ENCODE measurements around the gene NUAK1. TPM values are rescaled to one million over a fixed set of nuclear protein-coding genes. Genes with fewer than 3 reads are reported as not detected.

The NUAK1 gene
- total RNA-seq, 1 experiment from 2014 or later, result 50.3 TPM

DNA sequence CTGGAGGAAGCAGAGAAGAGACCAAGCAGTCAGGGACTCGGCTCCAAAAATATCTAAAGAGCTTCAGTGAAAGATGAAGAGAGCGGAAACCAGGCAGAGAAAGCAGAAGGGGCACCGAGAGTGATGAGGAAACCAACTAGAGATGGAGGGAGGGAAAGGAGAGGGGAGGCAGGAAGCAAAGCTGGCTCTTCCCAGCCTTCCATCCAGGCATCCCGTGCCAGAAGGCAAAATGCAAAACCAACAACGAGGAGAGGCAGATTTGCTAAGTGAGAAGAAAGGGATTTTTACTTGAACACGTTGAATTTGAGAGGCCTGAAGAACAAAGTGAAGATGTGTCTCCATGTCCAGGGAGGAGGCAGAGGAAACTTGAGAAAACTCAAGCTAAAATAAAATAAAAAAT is 90.1 kb downstream of the NUAK1 start:
- no peaks in the 10 kb centered on the region for H3K27me3 ChIP-seq (ENCODE audit: control insufficient read depth, insufficient read depth, low read length)
- no peak for ATAC-seq
- DNase-seq (ENCODE audit: low read depth, low spot score), result no peak
- in situ Hi-C loops (cut with HindIII; ENCODE audit: low pct_unique_long_range_greater_than_20kb, low sequenced_read_pairs), result no loop called here
- TF ChIP-seq TCF7L2 (IDR thresholded peaks at IDR 0.05; ENCODE audit: low read depth, low read length) (no peak), SIN3A (IDR thresholded peaks at IDR 0.05; ENCODE audit: borderline replicate concordance, insufficient read depth, low read depth, low read length) (no peak), POLR2AphosphoS5 (IDR thresholded peaks at IDR 0.05; ENCODE audit: low read depth, low read length) (no peak)
- TF ChIP-seq, protein P1, sequence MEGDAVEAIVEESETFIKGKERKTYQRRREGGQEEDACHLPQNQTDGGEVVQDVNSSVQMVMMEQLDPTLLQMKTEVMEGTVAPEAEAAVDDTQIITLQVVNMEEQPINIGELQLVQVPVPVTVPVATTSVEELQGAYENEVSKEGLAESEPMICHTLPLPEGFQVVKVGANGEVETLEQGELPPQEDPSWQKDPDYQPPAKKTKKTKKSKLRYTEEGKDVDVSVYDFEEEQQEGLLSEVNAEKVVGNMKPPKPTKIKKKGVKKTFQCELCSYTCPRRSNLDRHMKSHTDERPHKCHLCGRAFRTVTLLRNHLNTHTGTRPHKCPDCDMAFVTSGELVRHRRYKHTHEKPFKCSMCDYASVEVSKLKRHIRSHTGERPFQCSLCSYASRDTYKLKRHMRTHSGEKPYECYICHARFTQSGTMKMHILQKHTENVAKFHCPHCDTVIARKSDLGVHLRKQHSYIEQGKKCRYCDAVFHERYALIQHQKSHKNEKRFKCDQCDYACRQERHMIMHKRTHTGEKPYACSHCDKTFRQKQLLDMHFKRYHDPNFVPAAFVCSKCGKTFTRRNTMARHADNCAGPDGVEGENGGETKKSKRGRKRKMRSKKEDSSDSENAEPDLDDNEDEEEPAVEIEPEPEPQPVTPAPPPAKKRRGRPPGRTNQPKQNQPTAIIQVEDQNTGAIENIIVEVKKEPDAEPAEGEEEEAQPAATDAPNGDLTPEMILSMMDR (IDR thresholded peaks at IDR 0.05), result no peak
- TF ChIP-seq, protein P2, sequence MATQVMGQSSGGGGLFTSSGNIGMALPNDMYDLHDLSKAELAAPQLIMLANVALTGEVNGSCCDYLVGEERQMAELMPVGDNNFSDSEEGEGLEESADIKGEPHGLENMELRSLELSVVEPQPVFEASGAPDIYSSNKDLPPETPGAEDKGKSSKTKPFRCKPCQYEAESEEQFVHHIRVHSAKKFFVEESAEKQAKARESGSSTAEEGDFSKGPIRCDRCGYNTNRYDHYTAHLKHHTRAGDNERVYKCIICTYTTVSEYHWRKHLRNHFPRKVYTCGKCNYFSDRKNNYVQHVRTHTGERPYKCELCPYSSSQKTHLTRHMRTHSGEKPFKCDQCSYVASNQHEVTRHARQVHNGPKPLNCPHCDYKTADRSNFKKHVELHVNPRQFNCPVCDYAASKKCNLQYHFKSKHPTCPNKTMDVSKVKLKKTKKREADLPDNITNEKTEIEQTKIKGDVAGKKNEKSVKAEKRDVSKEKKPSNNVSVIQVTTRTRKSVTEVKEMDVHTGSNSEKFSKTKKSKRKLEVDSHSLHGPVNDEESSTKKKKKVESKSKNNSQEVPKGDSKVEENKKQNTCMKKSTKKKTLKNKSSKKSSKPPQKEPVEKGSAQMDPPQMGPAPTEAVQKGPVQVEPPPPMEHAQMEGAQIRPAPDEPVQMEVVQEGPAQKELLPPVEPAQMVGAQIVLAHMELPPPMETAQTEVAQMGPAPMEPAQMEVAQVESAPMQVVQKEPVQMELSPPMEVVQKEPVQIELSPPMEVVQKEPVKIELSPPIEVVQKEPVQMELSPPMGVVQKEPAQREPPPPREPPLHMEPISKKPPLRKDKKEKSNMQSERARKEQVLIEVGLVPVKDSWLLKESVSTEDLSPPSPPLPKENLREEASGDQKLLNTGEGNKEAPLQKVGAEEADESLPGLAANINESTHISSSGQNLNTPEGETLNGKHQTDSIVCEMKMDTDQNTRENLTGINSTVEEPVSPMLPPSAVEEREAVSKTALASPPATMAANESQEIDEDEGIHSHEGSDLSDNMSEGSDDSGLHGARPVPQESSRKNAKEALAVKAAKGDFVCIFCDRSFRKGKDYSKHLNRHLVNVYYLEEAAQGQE (IDR thresholded peaks at IDR 0.05; ENCODE audit: insufficient read depth in 1 of 2, low read depth in 2 of 2, low read length in 1 of 2), result no peak
- H3K9me3 ChIP-seq (ENCODE audit: control insufficient read depth, insufficient read depth, low read depth, low read length), result no peaks in the 10 kb centered on the region
- no peaks in the 10 kb centered on the region for H3K36me3 ChIP-seq (ENCODE audit: control insufficient read depth, insufficient read depth, low read length)
- no peak overlapping the region for H3K27ac ChIP-seq (ENCODE audit: low read length)
- CTCF ChIA-PET, result no interaction called here
- no peak overlapping the region for H3K4me3 ChIP-seq (ENCODE audit: low read depth in 2 of 2, low read length in 2 of 2)
- no TSS peak for BruUV-seq (replicated peaks)
- no peaks in the 10 kb centered on the region for H3K4me1 ChIP-seq (ENCODE audit: control insufficient read depth, insufficient read depth, low read length)
- POLR2A ChIA-PET, result no interaction called here
- intact Hi-C loops (cut with micrococcal nuclease; ENCODE audit: unreplicated experiment), result no loop called here

DNA sequence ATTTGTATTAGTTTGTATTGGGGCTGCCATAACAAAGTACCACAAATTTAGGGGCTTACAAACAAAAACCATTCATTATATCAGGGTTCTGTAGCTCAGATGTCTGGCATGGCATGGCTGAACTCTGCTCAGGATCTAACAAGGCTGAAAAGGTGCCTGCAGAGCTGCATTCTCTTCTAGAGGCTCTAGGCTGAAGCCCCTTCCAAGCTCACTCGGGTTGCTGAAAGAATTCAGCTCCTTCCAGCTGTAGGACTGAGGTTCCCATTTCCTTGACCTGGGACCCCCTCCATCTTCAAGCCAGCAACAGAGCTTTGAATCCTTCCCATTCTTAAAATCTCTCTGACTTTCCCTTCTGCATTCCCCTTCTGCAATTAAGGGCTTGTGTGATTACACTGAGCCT is 90.7 kb downstream of the NUAK1 start:
- Histone ChIP-seq H3K9me3 (ENCODE audit: control insufficient read depth, insufficient read depth, low read depth, low read length) (no peaks in the 10 kb centered on the region), H3K36me3 (ENCODE audit: control insufficient read depth, insufficient read depth, low read length) (no peaks in the 10 kb centered on the region), H3K27ac (ENCODE audit: low read length) (no peak overlapping the region), H3K4me3 (ENCODE audit: low read depth in 2 of 2, low read length in 2 of 2) (no peak overlapping the region), H3K4me1 (ENCODE audit: control insufficient read depth, insufficient read depth, low read length) (no peaks in the 10 kb centered on the region), H3K27me3 (ENCODE audit: control insufficient read depth, insufficient read depth, low read length) (no peaks in the 10 kb centered on the region)
- no TSS peak for BruUV-seq (replicated peaks)
- ChIA-PET POLR2A (no interaction called here), CTCF (no interaction called here)
- intact Hi-C loops (cut with micrococcal nuclease; ENCODE audit: unreplicated experiment), result no loop called here
- in situ Hi-C loops (cut with HindIII; ENCODE audit: low pct_unique_long_range_greater_than_20kb, low sequenced_read_pairs), result no loop called here
- no peak for DNase-seq (ENCODE audit: low read depth, low spot score)
- TF ChIP-seq SIN3A (IDR thresholded peaks at IDR 0.05; ENCODE audit: borderline replicate concordance, insufficient read depth, low read depth, low read length), result no peak
- TF ChIP-seq, protein P2 (IDR thresholded peaks at IDR 0.05; ENCODE audit: insufficient read depth in 1 of 2, low read depth in 2 of 2, low read length in 1 of 2), result no peak
- TF ChIP-seq TCF7L2 (IDR thresholded peaks at IDR 0.05; ENCODE audit: low read depth, low read length), result no peak
- TF ChIP-seq POLR2AphosphoS5 (IDR thresholded peaks at IDR 0.05; ENCODE audit: low read depth, low read length), result no peak
- TF ChIP-seq, protein P1 (IDR thresholded peaks at IDR 0.05), result no peak
- ATAC-seq, result no peak
